GM21447 (cell line): ENCODE results near the gene CES3.
"Not testable (repeated sequence)": the region's sequence is repeated elsewhere in the genome, so short reads cannot be mapped to it uniquely, and the experiment has no call there.

Source experiments
- ATAC-seq: cut with Tn5 transposase; IDR thresholded peaks from one replicate; pipeline ENCODE4 v1.9.1; 2021; ENCODE audit not compliant: unreplicated experiment

CES3 gene

GRCh38 chr16:66944971-66945370 is 16.1 kb upstream of the CES3 start:
- ATAC-seq, result not testable (repeated sequence)

GRCh38 chr16:66945939-66946338 is 15.1 kb upstream of the CES3 start:
- ATAC-seq, result no peak

- ATAC-seq, result no peak
Observed at GRCh38 chr16:66946541-66946940, 14.5 kb upstream of the CES3 start.

GRCh38 chr16:66946974-66947301 is 14.1 kb upstream of the CES3 start:
- ATAC-seq, result no peak

GRCh38 chr16:66947302-66948065 is 13.6 kb upstream of the CES3 start:
- peak; percentile 55 for ATAC-seq

GRCh38 chr16:66948134-66948836 is 12.8 kb upstream of the CES3 start:
- no peak for ATAC-seq

- no peak for ATAC-seq
Observed at GRCh38 chr16:66948837-66949225, 12.2 kb upstream of the CES3 start.

GRCh38 chr16:66949472-66949871 is 11.6 kb upstream of the CES3 start:
- no peak for ATAC-seq

- ATAC-seq, result no peak
Observed at GRCh38 chr16:66950437-66950836, 10.6 kb upstream of the CES3 start.

- ATAC-seq, result no peak
Observed at GRCh38 chr16:66950971-66951790, 9.9 kb upstream of the CES3 start.

- ATAC-seq, result no peak
Observed at GRCh38 chr16:66952430-66953110, 8.5 kb upstream of the CES3 start.

- ATAC-seq, result no peak
Observed at GRCh38 chr16:66953462-66954096, 7.5 kb upstream of the CES3 start.

GRCh38 chr16:66954097-66954659 is 6.9 kb upstream of the CES3 start:
- no peak for ATAC-seq

GRCh38 chr16:66955363-66956153 is 5.5 kb upstream of the CES3 start:
- not testable (repeated sequence) for ATAC-seq

GRCh38 chr16:66956154-66956457 is 5.0 kb upstream of the CES3 start:
- not testable (repeated sequence) for ATAC-seq

GRCh38 chr16:66958857-66959703 is 2.0 kb upstream of the CES3 start:
- no peak for ATAC-seq

GRCh38 chr16:66959704-66960161 is 1.3 kb upstream of the CES3 start:
- no peak for ATAC-seq

- ATAC-seq, result no peak
Observed at GRCh38 chr16:66960270-66960669, 796 bp upstream of the CES3 start.

GRCh38 chr16:66961914-66962313 is 848 bp downstream of the CES3 start:
- ATAC-seq, result no peak
